ENCODE results near the gene UQCC2. TPM values are rescaled to one million over a fixed set of nuclear protein-coding genes. Genes with fewer than 3 reads are reported as not detected.
A peak's percentile ranks its signal among the peaks of the same experiment; 100 is the strongest.

UQCC2 gene
- polyA plus RNA-seq, 1 donor from 2014 or later, result 45.2 TPM

- no peaks in the 10 kb centered on the region for H3K36me3 Mint-ChIP-seq
Observed at GRCh38 chr6:33747823-33748222, 36.3 kb upstream of the UQCC2 start.

GRCh38 chr6:33746651-33747100 lies 35.2 kb upstream of the UQCC2 start, which contains the start of gene IP6K3:
Gene IP6K3 (minus strand): TSS chr6:33746905. CDS start chr6:33735476, 11,429 bp downstream.
- Mint-ChIP-seq H3K27me3 (peaks cover 16% of the 10 kb centered on the region), H3K4me3 (no peak within 1 kb of the TSS), H3K27ac (no peak within 1 kb of the TSS)

More at GRCh38 chr6:33747823-33748222, 36.3 kb upstream of the UQCC2 start:
- peaks cover 8% of the 10 kb centered on the region for H3K27me3 Mint-ChIP-seq
- peaks cover 0 to 5% (median 3%) of the 10 kb centered on the region in 3 donors for H3K4me1 Mint-ChIP-seq
- H3K9me3 Mint-ChIP-seq, result no peaks in the 10 kb centered on the region
- no peak overlapping the region for H3K27ac Mint-ChIP-seq
- no peak overlapping the region for H3K4me3 Mint-ChIP-seq

GRCh38 chr6:33746036-33746600 lies 34.6 kb upstream of the UQCC2 start:
- H3K9me3 Mint-ChIP-seq, result no peaks in the 10 kb centered on the region
- peaks cover 0 to 5% (median 3%) of the 10 kb centered on the region in 3 donors for H3K4me1 Mint-ChIP-seq
- H3K36me3 Mint-ChIP-seq, result no peaks in the 10 kb centered on the region
- H3K27me3 Mint-ChIP-seq, result peaks cover 16% of the 10 kb centered on the region
- H3K27ac Mint-ChIP-seq, result no peak overlapping the region
- H3K4me3 Mint-ChIP-seq, result no peak overlapping the region

More at GRCh38 chr6:33746651-33747100, 35.2 kb upstream of the UQCC2 start, which contains the start of gene IP6K3:
- H3K36me3 Mint-ChIP-seq, result no peaks in the 10 kb centered on the region
- no peaks in the 10 kb centered on the region for H3K9me3 Mint-ChIP-seq
- H3K4me1 Mint-ChIP-seq, result peaks cover 0 to 5% (median 3%) of the 10 kb centered on the region in 3 donors

- no peaks in the 10 kb centered on the region for H3K36me3 Mint-ChIP-seq
- peaks cover 0 to 5% (median 3%) of the 10 kb centered on the region in 3 donors for H3K4me1 Mint-ChIP-seq
- peaks cover 16% of the 10 kb centered on the region for H3K27me3 Mint-ChIP-seq
- no peak overlapping the region for H3K27ac Mint-ChIP-seq
- no peaks in the 10 kb centered on the region for H3K9me3 Mint-ChIP-seq
- H3K4me3 Mint-ChIP-seq, result no peak overlapping the region
Observed at GRCh38 chr6:33745548-33745947, 34.0 kb upstream of the UQCC2 start.

GRCh38 chr6:33744895-33745546 lies 33.5 kb upstream of the UQCC2 start:
- Mint-ChIP-seq H3K4me1 (peaks cover 0 to 5% (median 3%) of the 10 kb centered on the region in 3 donors), H3K9me3 (no peaks in the 10 kb centered on the region), H3K27ac (no peak overlapping the region), H3K27me3 (peaks cover 16% of the 10 kb centered on the region), H3K4me3 (no peak overlapping the region), H3K36me3 (no peaks in the 10 kb centered on the region)

- H3K4me3 Mint-ChIP-seq, result no peak overlapping the region
- H3K36me3 Mint-ChIP-seq, result no peaks in the 10 kb centered on the region
- H3K27me3 Mint-ChIP-seq, result peaks cover 15% of the 10 kb centered on the region
- no peaks in the 10 kb centered on the region for H3K9me3 Mint-ChIP-seq
- H3K27ac Mint-ChIP-seq, result no peak overlapping the region
- H3K4me1 Mint-ChIP-seq, result peaks cover 0 to 5% (median 3%) of the 10 kb centered on the region in 3 donors
Observed at GRCh38 chr6:33744001-33744848, 32.7 kb upstream of the UQCC2 start.

- Mint-ChIP-seq H3K9me3 (no peaks in the 10 kb centered on the region), H3K4me3 (no peak overlapping the region), H3K27ac (no peak overlapping the region), H3K36me3 (no peaks in the 10 kb centered on the region), H3K4me1 (peaks cover 0 to 5% (median 3%) of the 10 kb centered on the region in 3 donors), H3K27me3 (peaks cover 13% of the 10 kb centered on the region)
Observed at GRCh38 chr6:33742837-33743236, 31.3 kb upstream of the UQCC2 start.

GRCh38 chr6:33742092-33742491 lies 30.6 kb upstream of the UQCC2 start:
- Mint-ChIP-seq H3K9me3 (no peaks in the 10 kb centered on the region), H3K36me3 (no peaks in the 10 kb centered on the region), H3K4me3 (peak overlapping the region in 1 of 4 donors; percentile 49), H3K27me3 (peaks cover 10% of the 10 kb centered on the region), H3K27ac (no peak overlapping the region), H3K4me1 (peaks cover 0 to 5% (median 3%) of the 10 kb centered on the region in 3 donors)

GRCh38 chr6:33740794-33741193 lies 29.3 kb upstream of the UQCC2 start:
- H3K27ac Mint-ChIP-seq, result no peak overlapping the region
- no peak overlapping the region for H3K4me3 Mint-ChIP-seq
- H3K9me3 Mint-ChIP-seq, result no peaks in the 10 kb centered on the region
- H3K4me1 Mint-ChIP-seq, result peaks cover 0 to 5% (median 3%) of the 10 kb centered on the region in 3 donors
- no peaks in the 10 kb centered on the region for H3K36me3 Mint-ChIP-seq
- H3K27me3 Mint-ChIP-seq, result peaks cover 10% of the 10 kb centered on the region

- Mint-ChIP-seq H3K27ac (no peak overlapping the region), H3K4me1 (peaks cover 0 to 5% (median 3%) of the 10 kb centered on the region in 3 donors), H3K4me3 (no peak overlapping the region), H3K9me3 (no peaks in the 10 kb centered on the region), H3K27me3 (peaks cover 10% of the 10 kb centered on the region), H3K36me3 (no peaks in the 10 kb centered on the region)
Observed at GRCh38 chr6:33740204-33740608, 28.7 kb upstream of the UQCC2 start.

GRCh38 chr6:33739571-33739970 lies 28.1 kb upstream of the UQCC2 start:
- peaks cover 0 to 5% (median 3%) of the 10 kb centered on the region in 3 donors for H3K4me1 Mint-ChIP-seq
- peaks cover 10% of the 10 kb centered on the region for H3K27me3 Mint-ChIP-seq
- no peaks in the 10 kb centered on the region for H3K36me3 Mint-ChIP-seq
- no peak overlapping the region for H3K27ac Mint-ChIP-seq
- no peaks in the 10 kb centered on the region for H3K9me3 Mint-ChIP-seq
- H3K4me3 Mint-ChIP-seq, result no peak overlapping the region

GRCh38 chr6:33738879-33739278 lies 27.4 kb upstream of the UQCC2 start:
- H3K4me3 Mint-ChIP-seq, result no peak overlapping the region
- H3K4me1 Mint-ChIP-seq, result peaks cover 0 to 1% (median 0%) of the 10 kb centered on the region in 3 donors
- H3K36me3 Mint-ChIP-seq, result no peaks in the 10 kb centered on the region
- H3K27ac Mint-ChIP-seq, result no peak overlapping the region
- H3K27me3 Mint-ChIP-seq, result peaks cover 8% of the 10 kb centered on the region
- no peaks in the 10 kb centered on the region for H3K9me3 Mint-ChIP-seq

GRCh38 chr6:33738153-33738552 lies 26.7 kb upstream of the UQCC2 start:
- Mint-ChIP-seq H3K4me1 (peaks cover 0 to 1% (median 0%) of the 10 kb centered on the region in 3 donors), H3K27ac (no peak overlapping the region), H3K9me3 (no peaks in the 10 kb centered on the region), H3K27me3 (peaks cover 8% of the 10 kb centered on the region), H3K4me3 (no peak overlapping the region), H3K36me3 (no peaks in the 10 kb centered on the region)

GRCh38 chr6:33737267-33738026 lies 25.9 kb upstream of the UQCC2 start:
- peak overlapping the region in 1 of 3 donors; percentile 83 for H3K27ac Mint-ChIP-seq

More at GRCh38 chr6:33737267-33738026, 25.9 kb upstream of the UQCC2 start:
- Mint-ChIP-seq H3K36me3 (no peaks in the 10 kb centered on the region), H3K27me3 (peaks cover 4% of the 10 kb centered on the region), H3K9me3 (no peaks in the 10 kb centered on the region), H3K4me1 (no peaks in the 10 kb centered on the region), H3K4me3 (no peak overlapping the region)

All from IgD-negative memory B cell (primary cell).